Retinal pigment epithelial cell (primary cell): Measurements from ENCODE around the gene DGKQ.
"Not testable (repeated sequence)": the region's sequence is repeated elsewhere in the genome, so short reads cannot be mapped to it uniquely, and the experiment has no call there.

Experiments used
- DNase-seq: peaks from one replicate; pipeline ENCODE4 v3.0.0-alpha.2; 2010; ENCODE audit warnings: low read depth
- H3K4me3 ChIP-seq: 2 replicates; pipeline ENCODE4 v1.5.1; 2011; ENCODE audit warnings: mild to moderate bottlenecking, low read length, control low read depth, moderate library complexity
- TF ChIP-seq, protein P1 (sequence below): conservative IDR thresholded peaks from 2 replicates; pipeline ENCODE4 v1.5.1; 2011; ENCODE audit warnings: low read depth, low read length, control low read depth, inconsistent platforms

DGKQ gene

GRCh38 chr4:925171-925570 is 48.2 kb downstream of the DGKQ start:
- no peak for DNase-seq
- no peak overlapping the region for H3K4me3 ChIP-seq
- TF ChIP-seq, protein P1, sequence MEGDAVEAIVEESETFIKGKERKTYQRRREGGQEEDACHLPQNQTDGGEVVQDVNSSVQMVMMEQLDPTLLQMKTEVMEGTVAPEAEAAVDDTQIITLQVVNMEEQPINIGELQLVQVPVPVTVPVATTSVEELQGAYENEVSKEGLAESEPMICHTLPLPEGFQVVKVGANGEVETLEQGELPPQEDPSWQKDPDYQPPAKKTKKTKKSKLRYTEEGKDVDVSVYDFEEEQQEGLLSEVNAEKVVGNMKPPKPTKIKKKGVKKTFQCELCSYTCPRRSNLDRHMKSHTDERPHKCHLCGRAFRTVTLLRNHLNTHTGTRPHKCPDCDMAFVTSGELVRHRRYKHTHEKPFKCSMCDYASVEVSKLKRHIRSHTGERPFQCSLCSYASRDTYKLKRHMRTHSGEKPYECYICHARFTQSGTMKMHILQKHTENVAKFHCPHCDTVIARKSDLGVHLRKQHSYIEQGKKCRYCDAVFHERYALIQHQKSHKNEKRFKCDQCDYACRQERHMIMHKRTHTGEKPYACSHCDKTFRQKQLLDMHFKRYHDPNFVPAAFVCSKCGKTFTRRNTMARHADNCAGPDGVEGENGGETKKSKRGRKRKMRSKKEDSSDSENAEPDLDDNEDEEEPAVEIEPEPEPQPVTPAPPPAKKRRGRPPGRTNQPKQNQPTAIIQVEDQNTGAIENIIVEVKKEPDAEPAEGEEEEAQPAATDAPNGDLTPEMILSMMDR: no peak

DNA sequence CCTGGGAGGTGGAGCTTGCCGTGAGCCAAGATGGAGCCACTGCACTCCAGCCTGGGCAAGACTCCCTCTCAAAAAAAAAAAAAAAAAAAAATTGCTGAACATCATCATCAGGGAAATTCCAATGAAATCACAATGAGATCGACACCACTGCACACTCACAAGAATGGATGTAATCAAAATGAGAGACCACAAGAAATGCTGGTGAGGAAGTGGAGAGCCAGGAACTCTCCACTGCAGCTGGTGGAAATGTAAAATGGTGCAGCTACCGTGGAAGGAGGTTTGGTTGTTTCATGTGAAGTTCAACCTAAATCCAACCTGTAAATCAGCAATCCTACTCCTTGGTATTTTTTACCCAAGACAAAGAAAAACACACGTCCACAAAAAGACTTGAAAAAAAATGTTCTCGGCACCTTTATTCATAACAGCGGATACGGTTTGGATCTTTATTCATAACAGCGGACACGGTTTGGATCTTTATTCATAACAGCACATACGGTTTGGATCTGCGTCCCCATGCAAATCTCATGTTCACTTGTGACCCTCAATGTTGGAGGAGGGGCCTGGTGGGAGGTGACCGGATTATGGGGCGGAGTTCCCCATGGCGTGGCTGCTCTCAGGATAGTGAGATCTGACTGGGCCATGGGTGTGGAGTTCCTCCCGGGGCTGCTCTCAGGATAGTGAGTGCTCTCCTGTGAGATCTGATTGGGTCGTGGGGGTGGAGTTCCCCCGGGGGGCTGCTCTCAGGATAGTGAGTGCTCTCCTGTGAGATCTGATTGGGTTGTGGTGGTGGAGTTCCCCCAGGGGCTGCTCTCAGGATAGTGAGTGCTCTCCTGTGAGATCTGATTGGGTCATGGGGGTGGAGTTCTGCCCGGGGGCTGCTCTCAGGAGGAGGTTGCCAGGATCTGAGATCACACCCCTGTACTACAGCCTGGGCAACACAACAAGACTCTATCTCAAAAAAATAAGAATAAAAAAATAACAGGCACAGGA is 49.0 kb downstream of the DGKQ start:
- no peak for DNase-seq
- no peak overlapping the region for H3K4me3 ChIP-seq
- TF ChIP-seq, protein P1: no peak

DNA sequence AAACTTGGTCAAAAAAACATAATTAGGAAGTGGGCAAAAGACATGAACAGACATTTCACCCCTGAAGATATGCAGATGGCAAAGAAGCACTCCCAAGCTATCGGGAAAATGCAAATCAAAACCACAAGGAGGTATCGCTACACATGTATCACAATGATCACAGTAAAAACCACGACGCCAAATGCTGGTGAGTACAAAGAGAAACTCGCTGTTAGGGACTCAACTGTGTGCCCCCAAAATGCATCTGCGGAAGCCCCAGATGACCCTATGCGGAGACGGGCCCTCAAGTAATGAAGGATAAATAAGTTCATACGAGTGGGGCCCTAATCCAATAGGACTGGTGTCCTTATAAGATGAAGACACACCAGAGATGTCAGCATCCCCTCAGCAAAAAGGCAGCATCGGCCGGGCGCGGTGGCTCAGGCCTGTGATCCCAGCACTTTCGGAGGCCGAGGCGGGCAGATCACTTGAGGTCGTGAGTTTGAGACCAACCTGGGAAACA is 51.5 kb downstream of the DGKQ start:
- H3K4me3 ChIP-seq: no peak overlapping the region
- DNase-seq: no peak
- TF ChIP-seq, protein P1: no peak

DNA sequence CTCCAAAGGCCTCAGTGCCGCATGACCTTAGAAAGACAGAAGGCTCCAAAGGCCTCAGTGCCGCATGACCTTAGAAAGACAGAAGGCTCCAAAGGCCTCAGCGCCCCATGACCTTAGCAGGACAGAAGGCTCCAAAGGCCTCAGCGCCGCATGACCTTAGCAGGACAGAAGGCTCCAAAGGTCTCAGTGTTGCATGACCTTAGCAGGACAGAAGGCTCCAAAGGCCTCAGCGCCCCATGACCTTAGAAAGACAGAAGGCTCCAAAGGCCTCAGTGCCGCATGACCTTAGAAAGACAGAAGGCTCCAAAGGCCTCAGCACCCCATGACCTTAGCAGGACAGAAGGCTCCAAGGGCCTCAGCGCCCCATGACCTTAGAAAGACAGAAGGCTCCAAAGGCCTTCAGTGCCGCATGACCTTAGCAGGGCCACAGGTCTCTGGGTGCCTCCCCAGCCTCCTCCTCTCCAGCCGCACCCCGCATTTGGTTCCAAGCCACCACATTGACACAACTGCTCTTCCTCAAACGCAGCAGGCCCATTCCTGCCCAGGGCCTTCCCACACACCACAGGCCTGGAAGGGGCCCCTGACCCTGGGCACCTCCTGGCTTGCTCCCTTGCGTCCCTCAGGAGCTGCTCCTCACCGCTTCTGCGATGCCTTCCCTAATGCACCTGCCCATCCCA is 54.2 kb downstream of the DGKQ start:
- not testable (repeated sequence) for DNase-seq, H3K4me3 ChIP-seq

GRCh38 chr4:918591-918990 is 54.8 kb downstream of the DGKQ start:
- H3K4me3 ChIP-seq, DNase-seq: not testable (repeated sequence)

- TF ChIP-seq, protein P1: no peak
- H3K4me3 ChIP-seq: no peak overlapping the region
- no peak for DNase-seq
Measured at GRCh38 chr4:917992-918391, 55.4 kb downstream of the DGKQ start.

- TF ChIP-seq, protein P1: no peak
- DNase-seq: no peak
- H3K4me3 ChIP-seq: no peak overlapping the region
Measured at GRCh38 chr4:917466-917865, 55.9 kb downstream of the DGKQ start.

DNA sequence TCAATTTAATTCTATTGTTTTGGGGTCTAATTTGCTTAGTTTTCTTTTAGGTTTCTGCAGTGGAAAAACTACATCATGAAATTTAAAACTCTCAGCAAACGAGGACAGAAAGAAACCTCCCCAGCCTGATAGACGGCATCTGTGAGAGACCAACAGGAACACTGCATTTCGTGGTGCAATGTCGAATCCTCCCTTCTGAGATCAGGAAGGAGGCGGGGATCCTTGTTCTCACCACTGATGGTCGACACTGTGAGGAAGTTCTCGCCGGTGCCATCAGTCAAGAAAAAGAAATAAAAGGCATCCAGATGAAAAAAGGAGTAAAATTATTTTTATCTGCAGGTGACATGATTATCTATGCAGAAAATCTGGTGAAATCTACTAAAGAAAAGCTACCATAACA is 57.8 kb downstream of the DGKQ start:
- no peak overlapping the region for H3K4me3 ChIP-seq
- TF ChIP-seq, protein P1: no peak
- no peak for DNase-seq
